Peyer's patch (tissue), 4 donors: ENCODE results near the gene CHD1L. TPM values are rescaled to one million over a fixed set of nuclear protein-coding genes. Genes with fewer than 3 reads are reported as not detected.

Experiments used
- DNase-seq, 3 donors: peaks; one replicate each; pipeline ENCODE4 v3.0.0-alpha.2; 2017 to 2019
- H3K27ac ChIP-seq, 4 donors: fragments of 200-600 bp; sonication (generic); one replicate each; pipeline ENCODE4 v1.5.1; 2016 to 2019
- H3K27me3 ChIP-seq, 2 donors: fragments of 200-600 bp; sonication (generic); one replicate each; pipeline ENCODE4 v1.5.1; 2019
- H3K36me3 ChIP-seq, 3 donors: fragments of 200-600 bp; sonication (generic); one replicate each; pipeline ENCODE4 v1.5.1; 2016 to 2019
- H3K4me1 ChIP-seq, 4 donors: fragments of 200-600 bp; sonication (generic); one replicate each; pipeline ENCODE4 v1.5.1; 2016 to 2019
- H3K4me3 ChIP-seq, 4 donors: fragments of 200-600 bp; sonication (generic); 1 replicate in 3 of 4; 2 replicates in 1 of 4; pipeline ENCODE4 v1.5.1; 2016 to 2019; ENCODE audit warnings: mild to moderate bottlenecking in 1 of 4
- H3K9me3 ChIP-seq, 4 donors: fragments of 200-600 bp; sonication (generic); one replicate each; pipeline ENCODE4 v1.5.1; 2016 to 2019; ENCODE audit warnings: mild to moderate bottlenecking in 1 of 4
- POLR2A ChIP-seq, 2 donors: fragments of 450-650 bp; IDR thresholded peaks; one replicate each; pipeline ENCODE4 v1.5.1; 2017; ENCODE audit warnings: antibody characterized with exemption in 2 of 2, mild to moderate bottlenecking in 2 of 2, moderate library complexity in 2 of 2
- total RNA-seq, 4 donors: library from RNA; depleted of rRNA; stranded (reverse); fragments of >200 nt; gene quantifications; one replicate each; pipeline ENCODE4 v1.1.0, GENCODE V29; 2016
- TF ChIP-seq, protein P1 (sequence below), 6 experiments: fragments of 450-650 bp in 4 of 6; fragments of 200-600 bp in 2 of 6; sonication (generic) in 1 of 6; IDR thresholded peaks; one replicate each; pipeline ENCODE4 v1.5.1; 2017 to 2019; ENCODE audit warnings: antibody characterized with exemption in 6 of 6, mild to moderate bottlenecking in 3 of 6, moderate library complexity in 1 of 6

Gene CHD1L
- total RNA-seq, 4 donors from 2014 or later: 25.8 to 71.0 (median 38.3) TPM

- H3K4me1 ChIP-seq: peaks cover 0 to 25% (median 0%) of the 10 kb centered on the region in 4 donors
- no peaks in the 10 kb centered on the region for H3K9me3 ChIP-seq
- H3K36me3 ChIP-seq: no peaks in the 10 kb centered on the region
- no peak for DNase-seq
- TF ChIP-seq POLR2A (IDR thresholded peaks at IDR 0.05): no peak
- TF ChIP-seq, protein P1, sequence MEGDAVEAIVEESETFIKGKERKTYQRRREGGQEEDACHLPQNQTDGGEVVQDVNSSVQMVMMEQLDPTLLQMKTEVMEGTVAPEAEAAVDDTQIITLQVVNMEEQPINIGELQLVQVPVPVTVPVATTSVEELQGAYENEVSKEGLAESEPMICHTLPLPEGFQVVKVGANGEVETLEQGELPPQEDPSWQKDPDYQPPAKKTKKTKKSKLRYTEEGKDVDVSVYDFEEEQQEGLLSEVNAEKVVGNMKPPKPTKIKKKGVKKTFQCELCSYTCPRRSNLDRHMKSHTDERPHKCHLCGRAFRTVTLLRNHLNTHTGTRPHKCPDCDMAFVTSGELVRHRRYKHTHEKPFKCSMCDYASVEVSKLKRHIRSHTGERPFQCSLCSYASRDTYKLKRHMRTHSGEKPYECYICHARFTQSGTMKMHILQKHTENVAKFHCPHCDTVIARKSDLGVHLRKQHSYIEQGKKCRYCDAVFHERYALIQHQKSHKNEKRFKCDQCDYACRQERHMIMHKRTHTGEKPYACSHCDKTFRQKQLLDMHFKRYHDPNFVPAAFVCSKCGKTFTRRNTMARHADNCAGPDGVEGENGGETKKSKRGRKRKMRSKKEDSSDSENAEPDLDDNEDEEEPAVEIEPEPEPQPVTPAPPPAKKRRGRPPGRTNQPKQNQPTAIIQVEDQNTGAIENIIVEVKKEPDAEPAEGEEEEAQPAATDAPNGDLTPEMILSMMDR (IDR thresholded peaks at IDR 0.05): no peak
- H3K27me3 ChIP-seq: no peaks in the 10 kb centered on the region
- no peak overlapping the region for H3K4me3 ChIP-seq
- no peak overlapping the region for H3K27ac ChIP-seq
These were observed 3.7 kb downstream of the CHD1L start for GRCh38 chr1:147246044-147246690.

- H3K4me3 ChIP-seq: no peak overlapping the region
- no peaks in the 10 kb centered on the region for H3K9me3 ChIP-seq
- no peak overlapping the region for H3K27ac ChIP-seq
- no peaks in the 10 kb centered on the region for H3K27me3 ChIP-seq
- DNase-seq: peak in 1 of 3 donors; percentile 32
- H3K36me3 ChIP-seq: no peaks in the 10 kb centered on the region
- TF ChIP-seq POLR2A (IDR thresholded peaks at IDR 0.05): no peak
- TF ChIP-seq, protein P1 (IDR thresholded peaks at IDR 0.05): no peak
- H3K4me1 ChIP-seq: peaks cover 0 to 19% (median 0%) of the 10 kb centered on the region in 4 donors
These were observed 4.6 kb downstream of the CHD1L start for GRCh38 chr1:147246910-147247655.

GRCh38 chr1:147247656-147248238, 5.3 kb downstream of the CHD1L start:
- no peak overlapping the region for H3K4me3 ChIP-seq
- peaks cover 0 to 17% (median 0%) of the 10 kb centered on the region in 4 donors for H3K4me1 ChIP-seq
- TF ChIP-seq, protein P1 (IDR thresholded peaks at IDR 0.05): no peak
- TF ChIP-seq POLR2A (IDR thresholded peaks at IDR 0.05): no peak
- H3K36me3 ChIP-seq: no peaks in the 10 kb centered on the region
- H3K27ac ChIP-seq: no peak overlapping the region
- no peaks in the 10 kb centered on the region for H3K9me3 ChIP-seq
- H3K27me3 ChIP-seq: no peaks in the 10 kb centered on the region
- DNase-seq: no peak

GRCh38 chr1:147252540-147252939, 10.1 kb downstream of the CHD1L start:
- Histone ChIP-seq H3K27me3 (no peaks in the 10 kb centered on the region), H3K4me1 (no peaks in the 10 kb centered on the region), H3K4me3 (no peak overlapping the region), H3K27ac (no peak overlapping the region), H3K9me3 (no peaks in the 10 kb centered on the region), H3K36me3 (peaks cover 0 to 21% (median 0%) of the 10 kb centered on the region in 3 donors)
- DNase-seq: no peak
- TF ChIP-seq, protein P1 (IDR thresholded peaks at IDR 0.05): no peak
- TF ChIP-seq POLR2A (IDR thresholded peaks at IDR 0.05): no peak

- Histone ChIP-seq H3K9me3 (no peaks in the 10 kb centered on the region), H3K4me1 (no peaks in the 10 kb centered on the region), H3K36me3 (peaks cover 0 to 51% (median 0%) of the 10 kb centered on the region in 3 donors), H3K27me3 (no peaks in the 10 kb centered on the region), H3K4me3 (no peak overlapping the region), H3K27ac (no peak overlapping the region)
- DNase-seq: no peak
- TF ChIP-seq, protein P1 (IDR thresholded peaks at IDR 0.05): no peak
- TF ChIP-seq POLR2A (IDR thresholded peaks at IDR 0.05): no peak
These were observed 18.5 kb downstream of the CHD1L start for GRCh38 chr1:147260956-147261355.
